WTC11 (cell line): ENCODE measurements around the gene PDZD7.

Experiments
- CREB1 ChIP-seq: sonication (generic); formaldehyde crosslinking; IDR thresholded peaks from 2 replicates; pipeline ENCODE4 v1.8.0; 2023; ENCODE audit warnings: mild to moderate bottlenecking, missing genetic modification reagents
- ESRRA ChIP-seq: sonication (generic); formaldehyde crosslinking; IDR thresholded peaks from 2 replicates; pipeline ENCODE4 v1.8.1; 2022; ENCODE audit warnings: mild to moderate bottlenecking, missing genetic modification reagents, borderline replicate concordance
- FOXJ3 ChIP-seq: sonication (generic); formaldehyde crosslinking; IDR thresholded peaks from 2 replicates; pipeline ENCODE4 v1.9.0; 2021; ENCODE audit warnings: missing genetic modification reagents, mild to moderate bottlenecking, borderline replicate concordance
- GABPB1 ChIP-seq: sonication (generic); formaldehyde crosslinking; IDR thresholded peaks from 2 replicates; pipeline ENCODE4 v1.8.1; 2023; ENCODE audit warnings: mild to moderate bottlenecking, missing genetic modification reagents
- JUN ChIP-seq: sonication (generic); formaldehyde crosslinking; IDR thresholded peaks from 2 replicates; pipeline ENCODE4 v1.8.0; 2023; ENCODE audit warnings: mild to moderate bottlenecking, missing genetic modification reagents
- ZNF423 ChIP-seq: fragments of 250-450 bp; sonication (Bioruptor Pico); IDR thresholded peaks from 2 replicates; pipeline ENCODE4 v2.1.2; 2022; ENCODE audit warnings: mild to moderate bottlenecking, moderate library complexity
- TF ChIP-seq, protein P1 (sequence below): fragments of 200-600 bp; IDR thresholded peaks from 2 replicates; pipeline ENCODE4 v1.8.0; 2022; ENCODE audit warnings: antibody characterized with exemption
- TF ChIP-seq, protein P2 (sequence below): fragments of 250-450 bp; sonication (Bioruptor Pico); IDR thresholded peaks from 2 replicates; pipeline ENCODE4 v1.9.0; 2021; ENCODE audit warnings: mild to moderate bottlenecking
- TF ChIP-seq, protein P3 (sequence below): sonication (generic); formaldehyde crosslinking; IDR thresholded peaks from 2 replicates; pipeline ENCODE4 v1.8.1; 2022; ENCODE audit warnings: low read depth, missing genetic modification reagents, borderline replicate concordance
- TF ChIP-seq, protein P4 (sequence below): sonication (generic); formaldehyde crosslinking; IDR thresholded peaks from 2 replicates; pipeline ENCODE4 v1.8.1; 2022; ENCODE audit warnings: mild to moderate bottlenecking, moderate library complexity, missing genetic modification reagents
- TF ChIP-seq, protein P5 (sequence below): sonication (generic); formaldehyde crosslinking; IDR thresholded peaks from 2 replicates; pipeline ENCODE4 v1.8.0; 2022; ENCODE audit warnings: mild to moderate bottlenecking, missing genetic modification reagents
- TF ChIP-seq, protein P6 (sequence below): sonication (generic); formaldehyde crosslinking; IDR thresholded peaks from 2 replicates; pipeline ENCODE4 v1.8.0; 2023; ENCODE audit warnings: missing genetic modification reagents
- TF ChIP-seq, protein P7 (sequence below): sonication (generic); formaldehyde crosslinking; IDR thresholded peaks from 2 replicates; pipeline ENCODE4 v1.8.1; 2022; ENCODE audit warnings: missing genetic modification reagents, borderline replicate concordance
- TF ChIP-seq, protein P8 (sequence below): sonication (generic); formaldehyde crosslinking; IDR thresholded peaks from 2 replicates; pipeline ENCODE4 v1.8.1; 2023; ENCODE audit warnings: mild to moderate bottlenecking, missing genetic modification reagents, moderate library complexity

DNA sequence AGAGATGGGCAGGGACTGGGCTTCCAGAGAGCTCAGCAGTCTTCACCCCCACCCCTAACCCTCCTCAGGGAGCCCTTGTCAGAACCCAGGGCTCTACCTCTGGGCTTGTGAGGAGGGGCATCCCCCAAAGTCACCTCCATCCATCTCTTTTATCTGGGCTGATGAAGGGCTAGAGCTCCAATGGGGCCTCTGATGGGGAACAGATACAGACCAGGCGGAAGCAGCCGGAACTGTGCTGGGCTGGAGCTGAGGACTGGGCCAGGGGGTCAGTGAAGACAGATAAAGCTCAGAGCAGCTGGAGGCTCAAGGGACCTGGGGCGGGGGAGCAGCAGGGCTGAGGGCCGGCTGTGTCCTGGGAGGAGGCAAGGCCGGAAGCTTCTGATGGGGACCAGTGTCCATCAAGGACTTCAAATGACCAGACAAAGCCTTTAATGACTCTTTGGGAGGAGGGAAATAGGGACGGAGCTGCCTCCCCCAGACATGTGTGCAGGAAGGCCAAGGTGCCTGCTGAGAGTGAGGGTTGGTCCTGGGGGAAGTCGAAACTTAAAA is 41.0 kb upstream of the PDZD7 start:
- TF ChIP-seq, protein P1, sequence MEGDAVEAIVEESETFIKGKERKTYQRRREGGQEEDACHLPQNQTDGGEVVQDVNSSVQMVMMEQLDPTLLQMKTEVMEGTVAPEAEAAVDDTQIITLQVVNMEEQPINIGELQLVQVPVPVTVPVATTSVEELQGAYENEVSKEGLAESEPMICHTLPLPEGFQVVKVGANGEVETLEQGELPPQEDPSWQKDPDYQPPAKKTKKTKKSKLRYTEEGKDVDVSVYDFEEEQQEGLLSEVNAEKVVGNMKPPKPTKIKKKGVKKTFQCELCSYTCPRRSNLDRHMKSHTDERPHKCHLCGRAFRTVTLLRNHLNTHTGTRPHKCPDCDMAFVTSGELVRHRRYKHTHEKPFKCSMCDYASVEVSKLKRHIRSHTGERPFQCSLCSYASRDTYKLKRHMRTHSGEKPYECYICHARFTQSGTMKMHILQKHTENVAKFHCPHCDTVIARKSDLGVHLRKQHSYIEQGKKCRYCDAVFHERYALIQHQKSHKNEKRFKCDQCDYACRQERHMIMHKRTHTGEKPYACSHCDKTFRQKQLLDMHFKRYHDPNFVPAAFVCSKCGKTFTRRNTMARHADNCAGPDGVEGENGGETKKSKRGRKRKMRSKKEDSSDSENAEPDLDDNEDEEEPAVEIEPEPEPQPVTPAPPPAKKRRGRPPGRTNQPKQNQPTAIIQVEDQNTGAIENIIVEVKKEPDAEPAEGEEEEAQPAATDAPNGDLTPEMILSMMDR, result no peak
- TF ChIP-seq, protein P2, sequence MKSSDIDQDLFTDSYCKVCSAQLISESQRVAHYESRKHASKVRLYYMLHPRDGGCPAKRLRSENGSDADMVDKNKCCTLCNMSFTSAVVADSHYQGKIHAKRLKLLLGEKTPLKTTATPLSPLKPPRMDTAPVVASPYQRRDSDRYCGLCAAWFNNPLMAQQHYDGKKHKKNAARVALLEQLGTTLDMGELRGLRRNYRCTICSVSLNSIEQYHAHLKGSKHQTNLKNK (CRISPR knock-in tag), result no peak
- no peak for TF ChIP-seq GABPB1 (CRISPR knock-in tag)
- TF ChIP-seq, protein P3, sequence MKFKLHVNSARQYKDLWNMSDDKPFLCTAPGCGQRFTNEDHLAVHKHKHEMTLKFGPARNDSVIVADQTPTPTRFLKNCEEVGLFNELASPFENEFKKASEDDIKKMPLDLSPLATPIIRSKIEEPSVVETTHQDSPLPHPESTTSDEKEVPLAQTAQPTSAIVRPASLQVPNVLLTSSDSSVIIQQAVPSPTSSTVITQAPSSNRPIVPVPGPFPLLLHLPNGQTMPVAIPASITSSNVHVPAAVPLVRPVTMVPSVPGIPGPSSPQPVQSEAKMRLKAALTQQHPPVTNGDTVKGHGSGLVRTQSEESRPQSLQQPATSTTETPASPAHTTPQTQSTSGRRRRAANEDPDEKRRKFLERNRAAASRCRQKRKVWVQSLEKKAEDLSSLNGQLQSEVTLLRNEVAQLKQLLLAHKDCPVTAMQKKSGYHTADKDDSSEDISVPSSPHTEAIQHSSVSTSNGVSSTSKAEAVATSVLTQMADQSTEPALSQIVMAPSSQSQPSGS (CRISPR knock-in tag), result no peak
- TF ChIP-seq, protein P4, sequence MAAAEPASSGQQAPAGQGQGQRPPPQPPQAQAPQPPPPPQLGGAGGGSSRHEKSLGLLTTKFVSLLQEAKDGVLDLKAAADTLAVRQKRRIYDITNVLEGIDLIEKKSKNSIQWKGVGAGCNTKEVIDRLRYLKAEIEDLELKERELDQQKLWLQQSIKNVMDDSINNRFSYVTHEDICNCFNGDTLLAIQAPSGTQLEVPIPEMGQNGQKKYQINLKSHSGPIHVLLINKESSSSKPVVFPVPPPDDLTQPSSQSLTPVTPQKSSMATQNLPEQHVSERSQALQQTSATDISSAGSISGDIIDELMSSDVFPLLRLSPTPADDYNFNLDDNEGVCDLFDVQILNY (CRISPR knock-in tag), result no peak
- TF ChIP-seq JUN (CRISPR knock-in tag), result no peak
- no peak for TF ChIP-seq ZNF423 (CRISPR knock-in tag)
- TF ChIP-seq, protein P5, sequence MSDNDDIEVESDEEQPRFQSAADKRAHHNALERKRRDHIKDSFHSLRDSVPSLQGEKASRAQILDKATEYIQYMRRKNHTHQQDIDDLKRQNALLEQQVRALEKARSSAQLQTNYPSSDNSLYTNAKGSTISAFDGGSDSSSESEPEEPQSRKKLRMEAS (CRISPR knock-in tag), result no peak
- TF ChIP-seq, protein P6, sequence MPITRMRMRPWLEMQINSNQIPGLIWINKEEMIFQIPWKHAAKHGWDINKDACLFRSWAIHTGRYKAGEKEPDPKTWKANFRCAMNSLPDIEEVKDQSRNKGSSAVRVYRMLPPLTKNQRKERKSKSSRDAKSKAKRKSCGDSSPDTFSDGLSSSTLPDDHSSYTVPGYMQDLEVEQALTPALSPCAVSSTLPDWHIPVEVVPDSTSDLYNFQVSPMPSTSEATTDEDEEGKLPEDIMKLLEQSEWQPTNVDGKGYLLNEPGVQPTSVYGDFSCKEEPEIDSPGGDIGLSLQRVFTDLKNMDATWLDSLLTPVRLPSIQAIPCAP (CRISPR knock-in tag), result no peak
- no peak for TF ChIP-seq FOXJ3 (CRISPR knock-in tag)
- no peak for TF ChIP-seq ESRRA (CRISPR knock-in tag)
- no peak for TF ChIP-seq CREB1
- TF ChIP-seq, protein P7, sequence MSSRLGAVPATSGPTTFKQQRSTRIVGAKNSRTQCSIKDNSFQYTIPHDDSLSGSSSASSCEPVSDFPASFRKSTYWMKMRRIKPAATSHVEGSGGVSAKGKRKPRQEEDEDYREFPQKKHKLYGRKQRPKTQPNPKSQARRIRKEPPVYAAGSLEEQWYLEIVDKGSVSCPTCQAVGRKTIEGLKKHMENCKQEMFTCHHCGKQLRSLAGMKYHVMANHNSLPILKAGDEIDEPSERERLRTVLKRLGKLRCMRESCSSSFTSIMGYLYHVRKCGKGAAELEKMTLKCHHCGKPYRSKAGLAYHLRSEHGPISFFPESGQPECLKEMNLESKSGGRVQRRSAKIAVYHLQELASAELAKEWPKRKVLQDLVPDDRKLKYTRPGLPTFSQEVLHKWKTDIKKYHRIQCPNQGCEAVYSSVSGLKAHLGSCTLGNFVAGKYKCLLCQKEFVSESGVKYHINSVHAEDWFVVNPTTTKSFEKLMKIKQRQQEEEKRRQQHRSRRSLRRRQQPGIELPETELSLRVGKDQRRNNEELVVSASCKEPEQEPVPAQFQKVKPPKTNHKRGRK, result no peak
- TF ChIP-seq, protein P8, sequence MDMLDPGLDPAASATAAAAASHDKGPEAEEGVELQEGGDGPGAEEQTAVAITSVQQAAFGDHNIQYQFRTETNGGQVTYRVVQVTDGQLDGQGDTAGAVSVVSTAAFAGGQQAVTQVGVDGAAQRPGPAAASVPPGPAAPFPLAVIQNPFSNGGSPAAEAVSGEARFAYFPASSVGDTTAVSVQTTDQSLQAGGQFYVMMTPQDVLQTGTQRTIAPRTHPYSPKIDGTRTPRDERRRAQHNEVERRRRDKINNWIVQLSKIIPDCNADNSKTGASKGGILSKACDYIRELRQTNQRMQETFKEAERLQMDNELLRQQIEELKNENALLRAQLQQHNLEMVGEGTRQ (CRISPR knock-in tag), result no peak
